ENCODE data around the gene LSM2.
"Not testable (repeated sequence)": the region's sequence is repeated elsewhere in the genome, so short reads cannot be mapped to it uniquely, and the experiment has no call there.

The LSM2 gene

DNA sequence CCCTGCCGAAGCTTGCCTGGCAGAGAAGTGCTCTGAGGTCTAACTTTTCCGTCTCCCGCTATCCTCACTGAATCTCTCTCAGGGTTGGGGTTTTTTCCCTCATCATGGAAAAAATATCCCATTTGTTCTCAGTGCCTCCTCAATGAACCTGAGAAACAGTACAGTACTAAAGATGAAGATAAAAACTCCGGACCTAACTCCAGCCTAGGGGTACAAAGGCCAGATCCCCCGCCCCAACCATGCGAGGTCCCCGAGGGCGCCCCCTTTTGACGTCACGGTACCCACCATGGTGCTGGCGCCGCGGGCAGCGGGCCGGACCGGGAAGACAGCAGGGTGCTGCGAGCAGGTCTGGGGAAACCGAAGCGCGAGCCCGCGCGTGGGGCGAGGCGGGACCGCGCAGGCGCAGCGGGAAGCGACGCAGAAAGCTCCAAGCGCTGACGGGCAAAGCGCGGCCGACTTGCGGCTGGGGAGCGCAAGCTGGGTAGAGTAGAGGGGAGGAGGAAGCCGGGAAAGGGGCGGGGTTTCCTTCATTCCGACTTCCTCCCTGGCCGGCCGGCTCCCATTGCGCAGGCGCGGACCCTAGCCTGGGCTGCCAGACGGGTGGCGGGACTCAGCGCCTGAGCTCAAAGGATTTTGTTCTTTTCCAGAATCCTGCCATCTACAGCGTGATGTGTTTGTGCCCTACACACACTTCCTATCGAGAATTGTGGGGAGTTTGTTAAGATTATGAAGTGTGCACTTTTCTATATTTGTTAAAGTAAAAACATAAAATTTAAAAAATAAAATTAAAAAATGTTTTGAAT, at the start of gene LSM2:
LSM2 (minus strand) TSS at position 497 of the 803 bp plus-strand sequence; CDS start at position 288, 209 bp downstream.
- DNase-seq, result peak; percentile 85

DNA sequence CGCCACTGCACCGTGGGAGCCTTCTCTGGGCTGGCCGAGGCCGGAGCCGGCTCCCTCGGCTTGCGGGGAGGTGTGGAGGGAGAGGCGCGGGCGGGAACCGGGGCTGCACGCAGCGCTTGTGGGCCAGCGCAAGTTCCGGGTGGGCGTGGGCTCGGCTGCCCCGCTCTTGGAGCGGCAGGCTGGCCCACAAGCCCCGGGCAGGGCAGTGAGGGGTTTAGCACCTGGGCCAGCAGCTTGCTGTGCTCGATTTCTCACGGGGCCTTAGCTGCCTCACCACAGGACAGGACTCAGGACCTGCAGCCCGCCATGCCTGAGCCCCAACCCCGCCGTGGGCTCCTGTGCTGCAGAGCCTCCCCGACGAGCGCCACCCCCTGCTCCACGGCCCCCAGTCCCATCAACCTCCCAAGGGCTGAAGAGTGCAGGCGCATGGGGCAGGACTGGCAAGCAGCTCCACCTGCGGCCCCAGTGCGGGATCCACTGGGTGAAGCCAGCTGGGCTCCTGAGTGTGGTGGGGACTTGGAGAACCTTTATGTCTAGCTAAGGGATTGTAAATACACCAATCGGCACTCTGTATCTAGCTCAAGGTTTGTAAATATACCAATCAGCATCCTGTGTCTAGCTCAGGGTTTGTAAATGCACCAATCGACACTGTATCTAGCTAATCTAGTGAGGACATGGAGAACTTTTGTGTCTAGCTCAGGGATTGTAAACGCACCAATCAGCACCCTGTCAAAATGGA, 45.4 kb upstream of the LSM2 start:
- DNase-seq, result not testable (repeated sequence)

DNA sequence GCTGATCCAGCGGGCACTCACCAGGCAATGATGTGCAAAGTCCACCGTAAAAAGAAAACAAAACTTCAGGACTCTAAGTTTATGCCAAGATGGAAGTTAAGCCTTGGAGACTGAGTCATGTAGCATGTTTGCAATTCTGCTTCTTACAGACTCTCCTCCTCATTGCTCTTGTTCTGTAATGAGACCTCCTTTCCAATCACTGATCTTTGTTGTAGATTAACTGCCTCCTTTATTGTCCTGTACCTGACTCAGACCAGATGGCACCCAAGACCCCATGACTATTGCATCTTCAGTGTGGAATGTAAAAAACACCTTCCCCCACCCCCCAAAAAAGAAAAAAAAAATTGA, 44.7 kb upstream of the LSM2 start:
- no peak for DNase-seq

DNA sequence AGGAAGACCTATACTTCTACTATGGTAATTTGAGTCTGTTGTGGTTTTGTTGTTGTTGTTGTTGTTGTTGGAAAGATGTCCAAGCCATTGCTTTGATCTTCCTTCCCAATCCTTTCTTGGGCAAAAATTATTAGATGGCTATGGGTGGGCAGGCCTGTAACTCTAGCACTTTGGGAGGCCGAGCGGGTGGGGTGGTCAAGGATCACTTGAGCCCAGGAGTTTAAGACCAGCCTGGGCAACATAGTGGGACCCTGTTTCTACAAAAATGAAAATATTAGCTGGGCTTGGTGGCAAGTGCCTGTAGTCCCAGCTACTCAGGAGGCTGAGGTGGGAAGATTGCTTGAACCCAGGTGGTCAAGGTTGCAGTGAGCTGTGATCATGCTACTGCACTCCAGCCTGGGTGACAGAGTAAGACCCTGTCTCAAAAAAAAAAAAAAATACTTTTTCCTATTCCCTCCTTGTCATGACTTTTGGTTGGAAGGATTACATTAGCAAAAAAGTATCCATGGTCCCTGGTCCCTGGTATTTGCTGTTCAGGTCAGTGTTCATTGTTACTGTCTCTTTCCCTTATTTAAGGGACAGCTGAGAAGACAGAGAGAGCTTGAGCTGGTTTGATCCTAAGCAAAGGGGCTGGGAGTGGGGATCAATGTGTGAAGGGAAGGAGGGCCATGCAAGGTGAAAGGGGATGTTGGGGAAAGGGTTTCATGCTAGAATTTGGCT, 44.2 kb upstream of the LSM2 start:
- no peak for DNase-seq

DNA sequence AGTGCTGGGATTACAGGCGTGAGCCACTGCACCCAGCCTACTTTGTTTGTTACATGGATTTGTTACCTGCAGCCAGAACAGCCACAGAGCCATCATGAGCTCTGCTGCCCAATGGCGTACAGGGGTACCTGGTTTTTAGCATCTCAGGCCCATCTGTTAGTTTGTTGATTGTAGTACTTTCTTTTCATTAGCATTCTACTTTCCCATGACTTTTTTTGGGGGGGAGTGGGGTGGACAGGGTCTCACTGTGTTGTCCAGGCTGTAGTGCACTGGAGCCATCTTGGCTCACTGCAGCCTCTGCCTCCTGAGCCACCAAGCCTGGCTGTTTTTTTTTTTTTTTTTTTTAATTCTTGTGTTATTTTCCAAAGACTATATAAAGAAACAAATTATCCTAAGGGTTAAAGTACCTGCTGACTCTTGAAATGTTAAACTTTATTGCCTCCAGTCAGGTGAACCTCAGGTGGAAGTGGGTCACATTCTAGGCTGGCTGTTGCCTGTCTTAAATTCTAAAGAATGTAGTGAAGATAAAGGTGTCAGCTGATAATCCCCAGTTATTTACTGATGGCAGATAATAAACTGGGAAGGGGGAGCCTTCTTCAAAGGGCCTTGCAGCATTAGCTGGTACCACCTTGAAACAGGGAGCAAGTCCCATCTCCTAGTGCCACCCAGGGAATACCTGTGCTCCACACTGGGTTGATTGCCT, 40.7 kb upstream of the LSM2 start:
- no peak for DNase-seq

DNA sequence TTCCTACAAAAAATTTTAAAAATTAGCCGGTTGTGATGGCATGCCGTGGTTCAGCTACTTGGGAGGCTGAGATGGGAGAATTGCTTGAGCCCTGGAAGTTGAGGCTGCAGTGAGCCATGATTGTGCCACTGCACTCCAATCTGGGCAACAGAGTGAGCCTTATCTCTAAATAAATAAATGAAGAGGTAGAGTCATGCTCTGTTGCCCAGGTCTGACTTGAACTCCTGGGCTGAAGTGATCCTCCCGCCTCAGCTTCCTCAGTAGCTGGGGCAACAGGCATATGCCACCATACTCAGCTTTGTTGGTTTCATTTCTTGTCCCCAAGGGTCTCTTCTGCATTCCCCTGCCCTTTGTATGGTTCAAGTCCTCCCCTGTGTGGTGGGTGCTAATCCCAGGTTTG, 37.7 kb upstream of the LSM2 start:
- DNase-seq, result no peak

DNA sequence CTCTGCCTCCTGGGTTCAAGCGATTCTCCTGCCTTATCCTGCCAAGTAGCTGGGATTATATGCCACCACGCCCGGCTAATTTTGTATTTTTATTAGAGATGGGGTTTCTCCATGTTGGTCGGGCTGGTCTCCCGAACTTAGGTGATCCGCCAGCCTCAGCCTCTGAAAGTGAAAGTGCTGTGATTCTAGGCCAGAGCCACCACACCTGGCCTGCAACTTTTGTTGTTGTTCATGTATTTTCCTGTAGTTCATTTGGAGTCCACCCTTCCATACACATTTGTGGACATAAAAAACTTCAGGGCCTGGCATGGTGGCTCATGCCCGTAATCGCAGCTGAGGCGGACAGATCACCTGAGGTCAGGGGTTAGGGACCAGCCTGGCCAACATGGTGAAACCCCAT, 35.3 kb upstream of the LSM2 start:
- DNase-seq, result no peak

DNA sequence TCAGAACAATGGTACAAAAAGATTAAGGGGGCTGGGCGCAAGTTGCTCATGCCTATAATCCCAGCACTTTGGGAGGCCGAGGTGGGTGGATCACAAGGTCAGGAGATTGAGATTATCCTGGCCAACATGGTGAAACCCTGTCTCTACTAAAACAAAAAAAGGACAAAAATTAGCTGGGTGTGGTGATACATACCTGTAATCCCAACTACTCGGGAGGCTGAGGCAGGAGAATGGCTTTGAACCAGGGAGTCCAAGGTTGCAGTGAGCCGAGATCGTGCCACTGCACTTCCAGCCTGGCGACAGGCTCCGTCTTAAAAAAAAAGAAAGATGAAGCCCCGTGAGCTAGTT, 33.0 kb upstream of the LSM2 start:
- DNase-seq, result not testable (repeated sequence)

DNA sequence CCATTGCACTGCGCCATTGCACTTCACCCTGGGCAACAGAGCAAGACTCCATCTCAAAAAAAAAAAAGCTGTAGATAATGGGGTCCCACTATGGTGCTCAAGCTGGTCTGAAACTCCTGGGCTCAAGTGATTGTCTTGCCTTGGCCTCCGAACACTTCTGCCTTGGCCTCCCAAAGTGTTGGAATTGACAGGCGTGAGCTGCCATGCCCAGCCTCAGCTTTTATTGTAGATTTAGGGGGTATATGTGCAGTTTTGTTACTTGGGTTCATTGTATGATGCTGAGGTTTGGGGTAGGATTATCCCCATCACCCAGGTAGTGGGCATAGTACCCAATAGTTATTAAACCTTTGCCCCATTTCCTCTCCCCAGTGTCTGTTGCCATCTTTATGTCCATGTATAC, 32.2 kb upstream of the LSM2 start:
- DNase-seq, result no peak

DNA sequence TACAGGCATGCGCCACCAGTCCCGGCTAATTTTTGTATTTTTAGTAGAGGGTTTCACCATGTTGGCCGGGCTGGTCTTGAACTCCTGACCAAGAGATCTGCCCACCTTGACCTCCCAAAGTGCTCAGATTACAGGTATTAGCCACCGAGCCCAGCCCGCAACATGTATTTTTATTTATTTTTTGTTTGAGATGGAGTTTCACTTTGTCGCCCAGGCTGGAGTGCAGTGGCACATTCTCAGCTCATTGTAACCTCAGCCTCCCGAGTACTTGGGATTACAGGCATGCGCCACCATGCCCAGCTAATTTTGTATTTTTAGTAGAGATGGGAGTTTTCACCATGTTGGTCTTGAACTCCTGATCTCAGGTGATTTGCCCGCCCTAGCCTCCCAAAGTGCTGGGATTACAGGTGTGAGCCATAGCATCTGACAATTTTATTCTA, 31.4 kb upstream of the LSM2 start:
- not testable (repeated sequence) for DNase-seq

DNA sequence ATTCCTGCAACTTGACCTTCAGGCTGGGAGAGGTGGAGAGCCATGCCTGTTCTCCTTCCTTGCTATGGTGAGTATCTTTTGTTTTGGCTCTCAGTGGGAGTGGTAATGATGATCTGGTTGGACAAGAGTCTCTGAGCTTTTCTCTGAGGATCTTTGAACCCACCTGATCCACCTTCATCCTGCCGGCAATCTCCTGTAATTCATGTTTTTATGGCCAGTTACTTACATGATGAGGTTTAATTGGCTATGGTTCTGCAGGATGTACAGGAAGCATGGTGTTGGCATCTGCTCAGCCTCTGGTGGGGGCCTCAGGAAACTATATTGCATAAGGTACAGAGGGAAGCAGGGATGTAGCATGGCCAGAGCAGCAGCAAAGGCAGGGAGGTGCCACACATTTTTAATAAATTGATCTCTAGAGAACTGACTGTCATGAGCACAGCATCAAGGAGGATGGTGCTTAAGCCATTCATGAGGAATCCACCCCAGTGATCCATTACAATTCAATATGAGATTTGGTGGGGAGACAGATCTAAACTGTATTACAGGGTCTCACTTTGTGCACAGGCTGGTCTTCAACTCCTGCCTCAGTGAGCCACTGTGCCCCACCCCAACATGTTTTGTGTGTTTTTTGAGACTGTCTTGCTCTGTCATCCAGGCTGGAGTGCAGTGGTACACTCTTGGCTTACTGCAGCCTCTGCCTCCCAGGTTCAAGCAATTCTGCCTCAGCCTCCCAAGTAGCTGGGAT, 30.8 kb upstream of the LSM2 start:
- no peak for DNase-seq

DNA sequence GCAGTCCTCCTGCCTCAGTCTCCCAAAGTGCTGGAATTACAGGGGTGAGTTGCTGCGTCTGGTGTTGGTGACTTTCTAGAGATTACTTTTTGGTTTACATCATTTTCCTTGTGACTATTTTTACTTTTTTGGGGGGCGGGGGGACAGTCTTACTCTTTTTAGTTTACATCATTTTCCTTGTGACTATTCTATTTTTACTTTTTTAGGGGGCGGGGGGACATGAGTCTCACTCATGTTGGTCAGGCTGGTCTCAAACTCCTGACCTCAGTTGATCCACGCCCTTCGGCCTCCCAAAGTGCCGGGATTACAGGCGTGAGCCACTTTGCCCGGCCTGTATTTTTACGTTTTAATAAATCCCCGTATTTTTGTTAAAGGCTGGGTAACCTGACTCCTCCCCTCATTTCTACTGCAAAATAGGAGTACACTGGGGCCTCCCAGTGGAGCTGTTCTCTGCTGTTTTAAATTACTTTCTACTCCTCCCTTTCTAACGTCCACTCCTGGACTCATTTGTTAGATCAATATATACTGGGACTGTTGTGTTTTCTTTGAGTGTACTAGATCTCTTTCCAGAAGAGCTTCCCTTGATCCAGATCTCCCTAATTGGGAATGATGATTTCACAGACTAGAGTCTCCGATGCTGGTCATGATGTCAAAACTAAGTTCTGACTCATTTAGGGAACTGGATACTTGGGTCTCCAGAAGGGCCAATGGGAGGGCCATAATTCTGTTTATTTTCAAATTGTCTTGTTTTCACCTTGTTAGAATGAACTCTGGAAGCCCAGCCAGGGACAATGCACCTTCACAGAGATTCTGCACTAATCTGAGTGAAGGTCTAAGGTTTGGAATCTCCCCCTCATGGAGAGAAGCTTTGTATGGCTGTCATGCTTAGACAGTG, 30.0 kb upstream of the LSM2 start:
- no peak for DNase-seq

DNA sequence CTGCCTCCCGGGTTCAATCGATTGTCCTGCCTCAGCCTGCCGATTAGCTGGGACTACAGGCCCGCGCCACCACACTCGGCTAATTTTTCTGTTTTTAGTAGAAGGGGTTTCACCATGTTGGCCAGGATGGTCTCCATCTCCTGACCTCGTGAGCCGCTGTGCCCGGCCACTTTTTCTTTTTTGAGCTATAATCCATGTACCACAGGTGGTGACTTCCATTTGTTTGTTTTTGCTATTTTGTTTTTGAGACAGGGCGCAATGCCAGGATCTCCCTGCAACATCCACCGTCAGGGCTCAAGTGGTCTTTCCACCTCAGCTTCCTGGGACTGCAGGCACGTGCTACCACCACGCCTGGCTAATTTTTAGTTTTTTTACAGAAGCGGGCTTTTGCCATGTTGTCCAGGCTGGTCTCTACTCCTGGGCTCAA, 29.3 kb upstream of the LSM2 start:
- no peak for DNase-seq

DNA sequence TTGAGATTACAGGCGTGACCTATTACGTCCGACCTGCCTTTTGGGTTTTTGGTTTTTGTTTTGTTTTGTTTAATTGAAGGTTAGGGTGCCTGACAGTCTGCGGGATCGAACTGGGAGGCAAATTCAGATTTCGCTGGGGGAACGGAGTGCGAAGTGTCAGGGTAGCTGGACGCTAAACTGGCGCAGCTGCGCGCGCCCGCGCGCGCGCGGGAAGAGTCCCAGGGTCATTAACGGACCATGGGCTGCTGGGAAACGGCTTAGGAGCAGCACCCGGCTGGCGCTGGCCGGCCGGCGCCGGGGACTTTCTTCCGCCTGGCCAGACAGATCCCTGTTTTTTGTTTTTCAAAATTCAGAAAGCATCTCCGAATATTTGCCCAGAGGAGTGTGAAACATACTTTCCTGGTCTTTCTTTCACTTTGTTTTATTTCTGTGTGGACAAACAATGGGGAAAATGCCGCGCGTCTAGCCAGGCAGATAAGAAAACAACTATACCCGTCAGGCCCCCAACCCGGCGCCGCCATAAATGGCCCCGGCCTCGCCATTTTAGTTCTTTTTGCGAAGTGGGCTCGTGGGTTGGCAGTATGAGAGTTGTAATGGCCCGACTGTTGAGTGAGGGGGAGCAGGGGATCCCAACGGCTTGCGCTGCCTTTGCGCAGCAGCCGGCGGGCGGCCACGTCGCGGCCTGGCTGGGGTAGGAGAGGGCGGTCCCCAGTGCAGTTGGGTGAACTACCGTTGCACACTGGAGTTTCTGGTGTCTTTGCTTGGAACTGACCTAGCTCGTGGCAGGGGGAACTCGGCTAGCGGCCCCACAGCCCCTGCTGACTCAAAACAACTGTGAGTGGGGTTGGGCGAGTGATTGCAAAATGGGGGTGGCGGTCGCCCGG, 27.8 kb upstream of the LSM2 start:
- DNase-seq, result peak; percentile 85

DNA sequence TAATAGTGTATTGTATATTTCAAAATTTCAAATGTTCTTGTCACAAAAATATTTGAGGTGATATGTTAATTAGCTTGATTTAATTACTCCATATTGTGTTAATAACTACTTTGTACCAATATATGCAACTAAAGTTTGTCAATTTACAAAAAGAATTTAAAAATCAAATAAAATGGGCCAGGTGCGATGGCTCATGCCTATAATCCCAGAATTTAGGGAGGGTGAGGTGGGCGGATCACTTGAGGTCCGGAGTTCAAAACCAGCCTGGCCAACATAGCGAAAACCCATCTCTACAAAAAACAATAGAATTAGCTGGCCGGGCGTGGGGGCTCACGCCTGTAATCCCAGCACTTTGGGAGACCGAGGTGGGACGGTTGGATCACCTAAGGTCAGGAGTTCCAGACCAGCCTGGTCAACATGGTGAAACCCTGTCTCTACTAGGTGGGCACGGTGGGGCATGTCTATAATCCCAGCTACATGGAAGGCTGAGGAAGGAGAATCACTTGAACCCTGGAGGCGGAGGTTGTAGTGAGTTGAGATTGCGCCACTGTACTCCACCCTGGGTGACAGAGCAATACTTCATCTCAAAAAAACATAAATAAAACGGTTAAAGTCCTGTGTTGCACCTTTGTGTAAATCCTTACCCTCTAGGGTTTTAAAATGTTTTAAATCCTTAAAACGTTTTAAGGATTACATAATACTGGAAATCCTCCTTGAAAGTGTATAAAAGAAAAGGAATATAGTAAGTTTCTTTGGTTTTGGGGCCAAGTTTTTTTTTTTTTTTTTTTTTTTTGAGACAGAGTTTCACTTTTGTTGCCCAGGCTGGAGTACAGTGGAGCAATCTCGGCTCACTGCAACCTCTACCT, 24.8 kb upstream of the LSM2 start:
- no peak for DNase-seq

DNA sequence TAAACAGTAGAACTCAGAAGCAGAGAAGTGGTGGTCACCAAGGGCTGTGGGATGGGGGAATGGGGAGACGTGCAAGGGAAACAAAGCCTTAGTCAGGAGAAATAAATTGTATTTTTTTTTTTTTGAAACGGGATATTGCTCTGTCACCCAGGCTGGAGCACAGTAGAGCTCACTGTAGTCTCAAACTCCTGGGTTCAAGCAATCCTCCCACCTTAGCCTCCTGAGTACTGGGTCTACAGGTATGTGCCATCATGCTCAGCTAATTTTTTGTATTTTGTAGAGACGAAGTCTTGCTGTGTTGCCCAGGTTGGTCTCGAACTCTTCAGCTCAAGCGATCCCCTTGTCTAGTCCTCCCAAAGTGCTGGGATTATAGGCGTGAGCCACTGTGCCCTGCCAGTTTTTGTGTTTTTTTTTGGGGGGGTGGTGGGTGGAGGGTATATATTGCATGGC, 24.1 kb upstream of the LSM2 start:
- DNase-seq, result no peak

DNA sequence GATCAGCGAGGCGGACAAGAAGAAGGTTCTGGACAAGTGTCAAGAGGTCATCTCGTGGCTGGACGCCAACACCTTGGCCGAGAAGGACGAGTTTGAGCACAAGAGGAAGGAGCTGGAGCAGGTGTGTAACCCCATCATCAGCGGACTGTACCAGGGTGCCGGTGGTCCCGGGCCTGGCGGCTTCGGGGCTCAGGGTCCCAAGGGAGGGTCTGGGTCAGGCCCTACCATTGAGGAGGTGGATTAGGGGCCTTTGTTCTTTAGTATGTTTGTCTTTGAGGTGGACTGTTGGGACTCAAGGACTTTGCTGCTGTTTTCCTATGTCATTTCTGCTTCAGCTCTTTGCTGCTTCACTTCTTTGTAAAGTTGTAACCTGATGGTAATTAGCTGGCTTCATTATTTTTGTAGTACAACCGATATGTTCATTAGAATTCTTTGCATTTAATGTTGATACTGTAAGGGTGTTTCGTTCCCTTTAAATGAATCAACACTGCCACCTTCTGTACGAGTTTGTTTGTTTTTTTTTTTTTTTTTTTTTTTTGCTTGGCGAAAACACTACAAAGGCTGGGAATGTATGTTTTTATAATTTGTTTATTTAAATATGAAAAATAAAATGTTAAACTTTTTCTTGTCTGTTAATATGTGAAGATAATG, 23.0 kb upstream of the LSM2 start:
- peak; percentile 73 for DNase-seq

DNA sequence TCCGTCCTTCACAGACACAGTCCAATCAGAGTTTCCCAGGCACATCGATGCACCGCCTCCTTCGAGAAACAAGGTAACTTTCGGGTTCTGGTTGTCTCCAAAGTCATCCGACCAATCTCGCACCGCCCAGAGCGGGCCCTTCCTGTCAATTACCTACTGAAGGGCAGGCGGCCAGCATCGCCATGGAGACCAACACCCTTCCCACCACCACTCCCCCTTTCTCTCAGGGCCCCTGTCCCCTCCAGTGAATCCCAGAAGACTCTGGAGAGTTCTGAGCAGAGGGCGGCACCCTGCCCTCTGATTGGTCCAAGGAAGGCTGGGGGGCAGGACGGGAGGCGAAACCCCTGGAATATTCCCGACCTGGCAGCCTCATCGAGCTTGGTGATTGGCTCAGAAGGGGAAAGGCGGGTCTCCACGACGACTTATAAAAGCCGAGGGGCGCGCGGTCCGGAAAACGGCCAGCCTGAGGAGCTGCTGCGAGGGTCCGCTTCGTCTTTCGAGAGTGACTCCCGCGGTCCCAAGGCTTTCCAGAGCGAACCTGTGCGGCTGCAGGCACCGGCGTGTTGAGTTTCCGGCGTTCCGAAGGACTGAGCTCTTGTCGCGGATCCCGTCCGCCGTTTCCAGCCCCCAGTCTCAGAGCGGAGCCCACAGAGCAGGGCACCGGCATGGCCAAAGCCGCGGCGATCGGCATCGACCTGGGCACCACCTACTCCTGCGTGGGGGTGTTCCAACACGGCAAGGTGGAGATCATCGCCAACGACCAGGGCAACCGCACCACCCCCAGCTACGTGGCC, 20.7 kb upstream of the LSM2 start, which contains the start of gene HSPA1B:
HSPA1B (plus strand) TSS at position 453 of the 794 bp plus-strand sequence; CDS start at position 666, 213 bp downstream.
- peak; percentile 100 for DNase-seq
